GM11168 (cell line): Measurements from ENCODE around the gene SHISA4.
"Not testable (repeated sequence)": the region's sequence is repeated elsewhere in the genome, so short reads cannot be mapped to it uniquely, and the experiment has no call there.

ENCODE experiments used
- in situ Hi-C: fragments of 300-500 bp; cut with MboI; formaldehyde crosslinking; loops from one replicate; pipeline ENCODE4 v1.12.0; 2022; ENCODE audit warnings: low sequenced_read_pairs; ENCODE audit not compliant: unreplicated experiment

Gene SHISA4, protein sequence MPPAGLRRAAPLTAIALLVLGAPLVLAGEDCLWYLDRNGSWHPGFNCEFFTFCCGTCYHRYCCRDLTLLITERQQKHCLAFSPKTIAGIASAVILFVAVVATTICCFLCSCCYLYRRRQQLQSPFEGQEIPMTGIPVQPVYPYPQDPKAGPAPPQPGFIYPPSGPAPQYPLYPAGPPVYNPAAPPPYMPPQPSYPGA

DNA sequence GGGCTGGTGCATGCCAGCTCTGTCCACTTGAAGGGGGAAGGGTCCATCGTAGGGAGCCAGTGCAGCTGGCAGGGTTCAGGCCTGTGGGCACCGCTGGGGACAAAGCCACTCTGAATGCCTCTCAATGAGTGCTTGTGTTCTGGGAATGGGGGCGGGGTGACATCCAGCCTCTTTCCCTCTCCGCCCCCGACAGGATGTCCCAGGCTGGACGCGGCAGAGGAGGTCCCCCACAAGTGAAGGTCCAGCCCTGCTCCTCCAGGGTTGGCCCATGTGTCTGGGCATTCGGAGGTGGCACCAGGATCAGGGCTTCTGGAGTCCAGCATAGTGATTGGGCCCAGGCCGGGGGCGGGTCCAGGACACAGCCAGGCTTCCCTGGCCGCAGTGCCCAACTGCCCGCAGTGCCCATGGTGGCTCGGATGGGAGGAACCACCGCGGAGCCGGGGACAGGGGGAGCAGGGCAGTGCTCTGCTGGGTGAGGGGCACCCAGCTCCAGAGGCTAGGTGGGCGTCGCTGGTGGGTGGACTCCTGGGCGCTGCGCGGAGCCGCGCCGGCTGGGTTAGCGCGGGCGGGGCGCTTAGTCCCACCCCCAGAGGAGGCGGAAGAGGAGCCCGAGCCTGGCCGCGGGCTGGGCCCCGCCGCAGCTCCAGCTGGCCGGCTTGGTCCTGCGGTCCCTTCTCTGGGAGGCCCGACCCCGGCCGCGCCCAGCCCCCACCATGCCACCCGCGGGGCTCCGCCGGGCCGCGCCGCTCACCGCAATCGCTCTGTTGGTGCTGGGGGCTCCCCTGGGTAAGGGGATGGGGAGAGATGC, at the start of gene SHISA4:
TSS of gene SHISA4 (plus strand) at position 617 of the 808 bp plus-strand sequence. CDS start at position 714, 97 bp downstream.
- in situ Hi-C loops: loop anchor here (25.0 kb wide), 1 partner anchor 224 kb away; the partner anchor contains the start of gene GPR37L1

DNA sequence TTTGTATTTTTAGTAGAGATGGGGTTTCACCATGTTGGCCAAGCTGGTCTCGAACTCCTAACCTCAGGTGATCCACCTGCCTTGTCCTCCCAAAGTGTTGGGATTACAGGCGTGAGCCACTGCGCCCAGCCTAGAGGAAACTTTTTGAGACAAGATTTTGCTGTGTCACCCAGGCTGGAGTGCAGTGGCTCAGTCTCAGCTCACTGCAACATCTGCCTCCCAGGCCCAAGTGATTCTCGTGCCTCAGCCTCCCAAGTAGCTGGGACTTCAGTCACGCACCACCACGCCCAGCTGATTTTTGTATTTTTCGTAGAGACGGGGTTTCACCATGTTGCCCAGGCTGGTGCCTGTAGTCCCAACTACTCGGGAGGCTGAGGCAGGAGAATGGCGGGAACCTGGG, 49.6 kb upstream of the SHISA4 start:
- in situ Hi-C loops: not testable (repeated sequence)

DNA sequence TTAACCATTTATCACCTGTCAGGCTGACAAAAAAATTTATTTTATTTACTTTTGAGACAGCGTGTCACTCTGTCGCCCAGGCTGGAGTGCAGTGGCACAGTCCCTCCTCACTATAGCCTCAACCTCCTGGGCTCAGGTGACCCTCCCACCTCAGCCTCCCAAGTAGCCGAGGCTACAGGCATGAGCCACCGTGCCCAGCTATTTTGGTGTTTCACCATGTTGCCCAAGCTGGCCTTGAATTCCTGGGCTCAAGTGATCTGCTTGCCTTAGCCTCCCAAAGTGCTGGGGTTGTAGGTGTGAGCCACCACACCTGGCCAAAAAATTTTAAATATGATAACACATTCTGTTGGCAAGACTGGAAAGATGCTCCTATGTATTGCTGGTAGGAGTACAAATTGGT, 48.6 kb upstream of the SHISA4 start:
- in situ Hi-C loops: no loop called here

DNA sequence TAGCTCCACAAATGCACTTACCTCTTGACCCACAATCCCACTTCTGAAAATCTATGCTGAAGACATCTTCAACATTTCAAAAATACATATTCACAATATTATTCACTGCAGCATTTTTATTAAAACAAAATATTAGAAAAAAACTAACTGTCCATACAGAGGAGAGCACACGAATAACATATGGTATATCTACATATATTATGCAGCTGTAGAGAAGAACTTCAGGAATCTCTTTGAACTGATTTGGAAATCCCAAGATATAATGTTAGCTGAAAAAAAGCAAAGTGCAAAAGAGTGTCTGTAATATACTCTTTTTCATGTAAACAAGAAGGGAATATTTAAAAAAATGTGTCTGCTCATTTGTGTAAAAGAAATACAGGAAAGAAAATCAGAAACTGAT, 48.2 kb upstream of the SHISA4 start:
- in situ Hi-C loops: no loop called here

DNA sequence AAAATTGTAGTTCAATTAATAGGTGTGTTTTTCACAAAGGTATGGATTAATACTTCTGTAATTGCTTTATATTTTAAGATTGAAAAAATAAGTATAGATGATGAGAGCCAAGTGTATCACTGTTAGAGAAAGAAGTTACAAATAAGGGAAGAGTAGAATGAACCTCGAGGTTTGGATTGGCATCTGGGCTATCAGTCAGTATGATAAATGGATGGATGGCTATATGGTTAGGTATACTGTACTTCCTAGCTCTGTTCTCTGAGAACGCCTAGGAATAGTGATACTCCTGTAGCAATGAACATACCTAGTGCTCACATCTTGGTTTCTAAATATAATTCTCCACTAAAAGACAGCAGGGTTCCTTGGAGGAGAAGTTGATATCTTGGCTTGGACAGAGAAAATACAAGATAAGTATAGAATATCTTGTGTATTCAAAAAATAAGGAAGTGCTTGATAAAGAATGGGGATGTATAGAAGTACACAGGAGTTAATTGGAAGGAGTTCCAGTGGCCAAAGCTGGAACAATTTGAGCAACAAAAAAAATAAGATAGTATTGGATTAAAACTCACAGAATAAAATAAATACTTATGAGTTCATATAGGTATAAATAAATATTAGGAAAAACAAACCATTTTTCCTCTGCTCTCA, 47.3 kb upstream of the SHISA4 start:
- in situ Hi-C loops: no loop called here

DNA sequence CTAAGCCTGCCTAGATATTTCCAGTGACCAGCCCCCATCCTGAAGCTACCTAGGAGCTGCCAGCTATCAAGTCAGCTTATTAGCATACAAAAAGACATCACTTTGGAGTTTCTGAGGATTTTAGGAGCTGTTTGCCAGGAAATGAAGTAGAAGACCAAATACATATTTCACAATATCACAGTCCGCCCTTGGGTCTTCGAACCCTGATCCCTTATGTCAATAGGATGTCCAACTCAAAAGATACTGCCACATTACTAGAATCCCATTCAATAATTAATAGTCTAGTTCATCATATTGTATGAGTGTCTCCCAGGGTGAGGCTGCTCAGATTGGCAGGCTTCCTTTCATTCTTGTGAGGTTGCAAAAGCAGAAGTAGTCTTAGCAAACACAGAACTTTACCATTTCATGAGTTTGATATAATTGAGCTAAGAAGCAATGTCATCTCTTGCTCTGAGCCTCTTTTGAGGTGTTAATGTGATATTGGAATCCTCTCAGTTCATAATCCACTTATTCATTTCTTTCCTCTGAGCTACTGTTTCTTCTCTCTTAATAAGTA, 46.1 kb upstream of the SHISA4 start:
- in situ Hi-C loops: no loop called here

DNA sequence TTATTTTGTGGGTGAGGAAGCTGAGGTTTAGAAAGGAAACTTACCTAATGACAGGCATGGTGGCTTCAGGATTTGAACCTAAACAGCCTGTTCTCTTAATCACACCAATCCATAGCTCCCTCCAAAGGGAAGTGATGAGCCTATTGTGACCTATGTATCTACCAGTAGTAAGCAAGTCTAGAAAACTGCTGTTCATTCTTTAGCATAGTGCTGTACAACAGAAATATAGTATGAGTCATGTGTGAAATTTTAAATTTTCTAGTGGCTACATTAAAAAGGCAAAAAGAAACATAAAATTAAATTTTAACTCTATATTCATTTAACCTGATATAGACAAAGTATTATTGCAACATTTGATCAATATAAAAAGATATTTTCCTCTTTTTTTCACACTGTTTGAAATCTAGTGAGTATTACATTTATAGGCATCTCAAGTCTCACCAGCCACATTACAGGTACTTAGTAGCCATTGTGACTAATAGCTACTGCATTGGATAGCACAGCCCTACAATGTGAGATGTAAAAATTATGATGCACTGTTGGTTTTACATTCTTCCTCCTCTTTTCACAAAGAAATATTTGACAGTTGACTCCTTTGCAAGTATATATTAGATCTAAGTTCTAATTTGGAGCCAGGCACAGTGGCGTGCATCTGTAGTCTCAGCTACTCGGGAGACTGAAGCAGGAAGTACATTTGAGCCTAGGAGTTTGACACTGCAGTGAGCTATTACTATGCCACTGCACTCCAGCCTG, 43.2 kb upstream of the SHISA4 start:
- in situ Hi-C loops: no loop called here

DNA sequence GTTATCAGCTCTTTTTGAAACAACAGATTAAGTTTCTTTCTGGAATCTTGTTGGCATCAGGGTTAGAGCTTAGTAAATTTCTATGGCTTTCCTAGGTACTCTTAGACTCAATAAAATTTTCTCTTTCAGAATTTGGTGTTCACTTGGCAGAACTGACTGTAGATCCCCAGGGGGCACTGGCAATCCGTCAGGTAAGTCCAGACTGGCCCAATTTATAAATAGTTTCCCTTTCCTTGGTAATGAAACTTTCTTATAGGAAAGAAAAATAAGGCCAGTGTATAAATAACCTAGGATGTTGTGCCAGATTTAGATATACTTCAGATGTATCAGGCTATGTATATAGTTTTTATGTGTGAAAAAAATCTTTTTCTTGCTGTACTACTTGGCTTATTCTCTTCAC, 41.5 kb upstream of the SHISA4 start:
- in situ Hi-C loops: no loop called here

DNA sequence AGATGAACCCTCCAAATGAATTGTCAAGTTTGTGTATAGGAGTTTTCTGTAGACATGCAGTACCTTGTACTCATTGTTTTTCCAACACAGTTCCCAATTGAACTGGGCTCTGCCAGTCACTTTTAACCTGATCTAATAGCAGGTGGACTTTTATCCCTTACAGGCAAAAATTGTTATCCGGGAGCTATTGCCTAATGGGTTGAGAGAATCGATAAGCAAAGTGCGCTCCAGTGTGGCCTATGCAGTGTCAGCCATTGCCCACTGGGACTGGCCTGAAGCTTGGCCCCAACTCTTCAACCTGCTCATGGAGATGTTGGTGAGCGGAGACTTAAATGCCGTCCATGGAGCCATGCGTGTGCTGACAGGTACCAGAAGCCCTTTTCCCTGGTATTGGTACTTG, 40.5 kb upstream of the SHISA4 start:
- in situ Hi-C loops: no loop called here

DNA sequence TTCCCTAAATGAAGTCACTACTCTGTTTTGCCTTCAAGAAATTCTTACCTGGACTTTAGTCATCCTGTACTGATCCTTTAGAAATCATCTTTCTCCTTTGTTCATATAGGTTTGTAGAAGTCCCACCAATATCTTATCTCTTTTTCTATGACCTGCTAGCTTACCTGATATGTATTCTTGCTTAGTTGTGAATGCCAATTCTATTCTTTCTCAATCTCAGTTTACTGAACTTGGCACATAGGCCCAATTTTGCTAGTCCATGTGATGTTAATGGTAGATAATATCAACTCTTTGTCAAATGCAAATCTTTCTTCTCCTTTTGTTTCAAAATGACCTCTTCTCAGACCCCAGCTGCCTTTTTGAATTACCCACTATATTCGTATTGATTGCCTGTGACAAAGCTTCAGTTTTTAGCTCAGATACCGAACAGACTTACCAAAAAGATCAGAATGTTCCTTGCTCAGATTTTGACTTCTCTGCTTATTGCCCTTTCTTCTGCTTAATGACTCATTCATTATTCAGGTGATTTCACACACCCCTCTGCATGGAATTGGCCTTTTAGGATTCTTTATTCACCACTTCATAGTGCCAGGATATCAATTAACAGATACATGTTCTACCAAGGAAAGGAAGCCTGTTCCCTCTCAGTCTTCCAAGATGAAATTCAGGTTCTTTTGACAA, 39.2 kb upstream of the SHISA4 start:
- in situ Hi-C loops: no loop called here

DNA sequence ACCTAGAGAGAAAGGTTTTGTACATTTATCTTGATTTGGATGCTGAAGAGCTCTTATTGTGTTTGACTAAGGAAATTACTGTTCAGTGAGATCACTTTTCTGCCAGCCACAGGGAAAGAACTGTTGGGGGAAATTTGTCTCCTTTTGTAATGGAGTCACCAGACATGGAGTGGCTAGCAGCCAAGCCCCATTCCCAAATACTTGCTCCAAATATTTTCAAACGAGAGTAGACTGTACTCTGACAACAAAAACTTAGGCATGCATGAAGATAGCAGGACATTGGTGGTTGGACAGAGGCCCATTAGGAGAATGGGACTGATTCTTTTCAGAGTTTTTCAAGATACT, 38.7 kb upstream of the SHISA4 start:
- in situ Hi-C loops: no loop called here

DNA sequence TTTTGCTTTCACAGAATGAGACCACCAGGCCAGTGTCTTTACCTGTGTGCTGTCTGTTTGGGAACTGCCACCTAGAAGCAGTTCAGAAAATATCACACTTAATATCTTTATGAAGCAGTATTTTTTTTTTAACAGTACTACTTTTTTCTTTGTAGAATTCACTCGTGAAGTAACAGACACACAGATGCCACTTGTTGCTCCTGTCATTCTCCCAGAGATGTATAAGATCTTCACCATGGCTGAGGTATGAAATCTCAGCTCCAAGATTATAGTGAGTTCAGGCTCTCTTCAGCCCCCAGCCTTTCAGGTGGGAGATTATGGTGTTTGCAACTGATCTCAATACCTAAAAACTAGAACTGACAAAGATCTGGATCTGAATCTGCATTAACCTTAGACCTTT, 36.7 kb upstream of the SHISA4 start:
- in situ Hi-C loops: no loop called here

DNA sequence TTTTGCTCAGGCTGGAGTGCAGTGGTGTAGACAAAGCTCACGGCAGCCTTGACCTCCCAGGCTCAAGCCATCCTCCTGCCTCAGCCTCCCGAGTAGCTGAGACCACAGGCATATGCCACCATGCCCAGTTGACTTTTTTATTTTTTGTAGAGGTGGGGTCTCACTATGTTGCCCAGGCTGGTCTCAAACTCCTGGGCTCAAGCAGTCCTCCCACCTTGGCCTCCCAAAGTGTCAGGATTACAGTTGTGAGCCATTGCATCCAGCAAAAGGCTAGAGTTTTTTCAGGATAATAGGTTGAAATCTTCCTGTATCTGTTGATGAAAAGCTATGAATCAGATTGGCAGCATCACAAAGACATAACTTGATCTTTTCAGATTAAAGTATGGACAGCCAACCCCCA, 32.0 kb upstream of the SHISA4 start:
- in situ Hi-C loops: not testable (repeated sequence)

DNA sequence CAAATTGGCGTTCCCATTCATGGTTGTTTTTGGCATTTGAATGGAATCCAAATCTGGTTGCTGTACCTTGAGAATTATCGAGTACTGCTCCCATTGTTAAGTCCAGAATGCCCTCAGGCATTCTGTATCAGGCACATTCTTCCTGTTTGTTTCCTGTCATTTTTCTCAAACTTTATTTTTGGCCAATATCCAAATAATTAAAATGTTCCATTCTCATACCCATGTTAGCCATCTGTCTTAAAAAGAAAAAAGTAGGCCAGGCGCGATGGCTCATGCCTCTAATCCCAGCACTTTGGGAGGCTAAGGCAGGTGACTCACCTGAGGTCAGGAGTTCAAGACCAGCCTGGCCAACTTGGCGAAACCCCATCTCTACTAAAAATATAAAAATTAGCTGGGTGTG, 29.3 kb upstream of the SHISA4 start:
- in situ Hi-C loops: no loop called here

DNA sequence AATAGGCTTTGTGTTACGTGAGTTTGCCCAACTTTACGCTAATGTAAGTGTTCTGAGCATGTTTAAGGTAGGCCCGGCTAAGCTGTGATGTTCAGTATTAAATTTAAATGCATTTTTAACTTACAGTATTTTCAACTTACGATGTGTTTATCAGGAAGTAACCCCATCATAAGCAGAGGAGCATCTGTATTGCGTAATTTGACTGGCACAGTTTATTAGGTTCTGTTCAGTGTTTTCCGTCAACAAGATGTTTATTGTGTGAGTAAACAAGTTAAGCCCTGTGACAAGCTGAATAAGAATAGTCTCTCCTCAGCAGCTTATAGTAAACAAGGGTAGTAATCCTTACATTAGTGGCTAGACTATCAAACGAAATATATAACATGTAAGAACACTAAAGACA, 27.2 kb upstream of the SHISA4 start:
- in situ Hi-C loops: no loop called here

DNA sequence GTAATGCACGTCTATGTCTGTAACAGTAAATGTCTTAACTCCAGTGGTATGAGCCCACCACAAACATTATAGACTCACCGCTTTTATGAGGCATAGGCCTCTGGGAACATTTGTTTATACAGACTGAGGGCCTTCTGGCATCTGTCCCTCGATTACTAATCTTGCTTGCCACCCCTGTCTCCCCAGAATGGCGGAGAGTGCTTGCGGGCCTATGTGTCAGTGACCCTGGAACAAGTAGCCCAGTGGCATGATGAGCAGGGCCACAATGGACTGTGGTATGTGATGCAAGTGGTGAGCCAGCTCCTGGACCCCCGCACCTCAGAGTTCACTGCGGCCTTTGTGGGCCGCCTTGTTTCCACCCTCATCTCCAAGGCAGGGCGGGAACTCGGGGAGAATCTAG, 18.3 kb upstream of the SHISA4 start:
- in situ Hi-C loops: no loop called here

DNA sequence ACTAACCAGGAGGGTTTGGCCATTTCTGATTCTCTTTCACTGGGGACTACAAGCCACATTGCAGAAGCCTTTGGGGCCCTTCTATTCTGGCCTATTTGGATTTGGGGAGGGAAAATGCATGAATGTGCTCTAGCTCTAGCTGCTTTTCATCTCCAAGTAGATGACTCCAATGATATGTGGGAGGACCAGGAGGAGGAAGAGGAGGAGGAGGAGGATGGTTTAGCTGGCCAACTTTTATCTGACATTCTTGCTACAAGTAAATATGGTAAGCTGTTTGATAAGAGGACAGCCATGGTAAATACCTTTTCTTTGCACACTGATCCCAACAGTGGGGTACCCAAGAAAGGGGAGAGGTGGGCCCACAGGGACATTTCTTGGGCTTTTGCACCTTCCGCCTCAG, 14.0 kb upstream of the SHISA4 start:
- in situ Hi-C loops: loop anchor here (25.0 kb wide), 1 partner anchor 238 kb away; the partner anchor contains the start of gene GPR37L1

DNA sequence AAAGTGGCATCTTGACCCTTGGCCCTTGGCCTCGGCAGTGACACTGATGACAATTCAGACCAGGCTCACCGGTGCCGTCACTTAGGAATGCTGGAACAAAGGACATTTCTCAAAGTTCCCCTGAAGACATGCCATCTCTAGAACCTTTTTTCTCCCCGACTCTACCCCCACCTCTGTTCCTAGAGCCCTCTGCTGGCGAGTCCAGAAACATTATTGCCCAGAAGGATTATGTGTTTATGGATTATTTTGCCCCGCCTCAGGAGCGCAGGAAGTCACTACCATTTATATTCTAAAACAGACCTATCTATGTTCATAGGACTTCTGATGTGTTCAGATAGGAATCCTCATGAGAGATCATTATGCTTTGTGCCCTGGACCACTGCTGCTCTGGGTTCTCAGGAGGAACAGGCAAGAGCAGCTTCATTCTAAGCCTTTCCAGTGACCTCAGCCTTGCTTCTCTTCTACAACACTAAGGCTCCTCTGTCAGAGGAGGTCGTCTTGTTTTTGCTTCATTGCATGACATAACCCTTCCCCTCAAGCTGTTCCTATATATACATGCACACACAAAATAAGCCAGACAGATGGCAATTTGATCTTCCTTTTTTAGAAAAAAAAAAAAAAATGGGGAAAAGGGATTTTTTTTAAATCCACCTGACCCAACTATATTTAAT, 12.4 kb upstream of the SHISA4 start:
- in situ Hi-C loops: loop anchor here (25.0 kb wide), 1 partner anchor 236 kb away; the partner anchor contains the start of gene GPR37L1

DNA sequence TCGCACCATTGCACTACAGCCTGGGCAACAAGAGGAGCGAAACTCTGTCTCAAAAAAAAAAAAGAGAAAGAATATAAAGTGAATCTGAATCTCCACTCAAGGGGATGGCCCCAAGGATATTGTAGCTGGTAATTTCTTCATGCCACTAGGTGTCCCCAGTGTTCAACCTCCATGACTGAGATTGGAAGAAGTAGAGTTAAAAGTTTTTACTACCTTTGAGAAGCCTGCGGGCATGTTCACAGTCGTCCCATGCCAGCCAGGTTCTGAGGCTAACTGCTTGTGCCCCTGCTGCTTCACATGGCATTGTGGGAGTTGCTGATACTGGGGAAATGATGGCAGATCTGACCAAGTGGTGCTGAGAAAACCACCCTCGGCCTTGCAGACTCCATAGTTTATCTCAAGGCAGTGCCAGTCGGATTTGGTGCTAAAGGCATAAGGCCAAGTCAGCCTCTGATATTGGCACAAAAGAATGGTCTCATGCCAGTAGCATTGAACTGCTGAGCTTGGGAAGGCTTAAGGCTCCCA, 10.8 kb upstream of the SHISA4 start:
- in situ Hi-C loops: loop anchor here (25.0 kb wide), 1 partner anchor 234 kb away; the partner anchor contains the start of gene GPR37L1
